HCT116 (cell line): ENCODE data around the gene AHI1. TPM values are rescaled to one million over a fixed set of nuclear protein-coding genes. Genes with fewer than 3 reads are reported as not detected.

Source experiments
- ATAC-seq: fragments of 200-7000 bp; cut with Tn5 transposase; 2 replicates; pipeline ENCODE4 v1.9.1; 2020; ENCODE audit warnings: mild to moderate bottlenecking, moderate library complexity
- BruUV-seq: library from RNA; stranded (reverse); fragments of 400-500 nt; replicated peaks from 2 replicates; lab custom pipeline; 2021; lab: Mats Ljungman, UMichigan
- CTCF ChIA-PET: fragments of 300-600 bp; sonication (Branson Sonifier 250); formaldehyde crosslinking; loops from one replicate; lab custom pipeline; 2021; ENCODE audit warnings: antibody characterized with exemption; lab: Charles Lee
- POLR2A ChIA-PET: fragments of 300-600, 350-600 bp; sonication (Branson Sonifier 250); formaldehyde crosslinking; loops from one replicate; lab custom pipeline; 2021; ENCODE audit warnings: antibody characterized with exemption; lab: Charles Lee
- RAD21 ChIA-PET, 2 experiments: fragments of 300-600 bp; sonication (Branson Sonifier 250); formaldehyde crosslinking; loops; one replicate each; lab custom pipeline; 2023; ENCODE audit warnings: low total read pairs in 2 of 2; ENCODE audit not compliant: uncharacterized antibody in 2 of 2, unreplicated experiment in 2 of 2, low non-redundant PET in 1 of 2; lab: Charles Lee
- DNase-seq: peaks from one replicate; pipeline ENCODE4 v3.0.0-alpha.2; 2010; ENCODE audit warnings: low read depth, low spot score
- H2AFZ ChIP-seq: fragments of 200-600 bp; shearing (Covaris generic), sonication (generic); 2 replicates; pipeline ENCODE4 v1.6.1; 2017; ENCODE audit warnings: low read depth, mixed run types, mixed read lengths, antibody characterized with exemption, low read length; ENCODE audit not compliant: poor library complexity, severe bottlenecking
- H3K27ac ChIP-seq: 2 replicates; pipeline ENCODE4 v1.5.1; 2012; ENCODE audit warnings: low read depth, low read length
- H3K27me3 ChIP-seq: fragments of 200-600 bp; sonication (generic); 2 replicates; pipeline ENCODE4 v1.6.1; 2016; ENCODE audit warnings: mixed run types, low read length, mixed read lengths; ENCODE audit not compliant: insufficient read depth
- H3K36me3 ChIP-seq, 2 experiments: fragments of 200-500 bp in 1 of 2; fragments of 200-600 bp in 1 of 2; sonication (Bioruptor generic) in 1 of 2; sonication (generic) in 1 of 2; 2 replicates each; pipeline versions ENCODE4 v1.5.1 to v1.6.1; 2014 to 2016; ENCODE audit warnings: low read length in 2 of 2, inconsistent platforms in 1 of 2, mixed read lengths in 1 of 2, mixed run types in 1 of 2; ENCODE audit not compliant: insufficient read depth in 2 of 2, control insufficient read depth in 1 of 2
- H3K4me1 ChIP-seq, 2 experiments: fragments of 200-600 bp in 1 of 2; sonication (generic) in 1 of 2; 2 replicates each; pipeline versions ENCODE4 v1.5.1 to v1.6.1; 2012 to 2017; ENCODE audit warnings: low read length in 2 of 2, inconsistent platforms in 1 of 2, mild to moderate bottlenecking in 1 of 2, mixed read lengths in 1 of 2, mixed run types in 1 of 2, moderate library complexity in 1 of 2; ENCODE audit not compliant: insufficient read depth in 2 of 2, control insufficient read depth in 1 of 2
- H3K4me2 ChIP-seq: fragments of 200-600 bp; sonication (generic); 2 replicates; pipeline ENCODE4 v1.6.1; 2017; ENCODE audit warnings: mixed run types, low read length, mixed read lengths
- H3K4me3 ChIP-seq, 2 experiments: fragments of 200-600 bp in 1 of 2; sonication (generic) in 1 of 2; replicated peaks in 1 of 2; 2 replicates each; pipeline ENCODE4 v1.5.1; 2011 to 2016; ENCODE audit warnings: low read length in 2 of 2, control low read depth in 1 of 2, low read depth in 1 of 2, mild to moderate bottlenecking in 1 of 2, mixed read lengths in 1 of 2, mixed run types in 1 of 2
- H3K79me2 ChIP-seq: fragments of 200-600 bp; sonication (generic); 2 replicates; pipeline ENCODE4 v1.6.1; 2017; ENCODE audit warnings: mild to moderate bottlenecking, mixed run types, low read length, moderate library complexity, mixed read lengths; ENCODE audit not compliant: insufficient read depth
- H3K9ac ChIP-seq: fragments of 200-600 bp; sonication (generic); 2 replicates; pipeline ENCODE4 v1.6.1; 2016; ENCODE audit warnings: low read length, mixed read lengths
- H3K9me2 ChIP-seq: fragments of 200-600 bp; sonication (generic), shearing (Covaris generic); 2 replicates; pipeline ENCODE4 v1.6.1; 2017; ENCODE audit warnings: mixed run types, mild to moderate bottlenecking, moderate library complexity; ENCODE audit not compliant: insufficient read depth
- H3K9me3 ChIP-seq, 2 experiments: fragments of 200-500 bp in 1 of 2; fragments of 200-600 bp in 1 of 2; sonication (Bioruptor generic) in 1 of 2; sonication (generic) in 1 of 2; 2 replicates each; pipeline ENCODE4 v1.6.1; 2014 to 2017; ENCODE audit warnings: low read length in 2 of 2, mixed read lengths in 2 of 2, inconsistent platforms in 1 of 2, low read depth in 1 of 2, mild to moderate bottlenecking in 1 of 2, mixed run types in 1 of 2, moderate library complexity in 1 of 2; ENCODE audit not compliant: control insufficient read depth in 1 of 2, insufficient read depth in 1 of 2
- H4K20me1 ChIP-seq: fragments of 200-600 bp; sonication (generic), shearing (Covaris generic); 2 replicates; pipeline ENCODE4 v1.6.1; 2017; ENCODE audit warnings: mixed run types, mild to moderate bottlenecking, moderate library complexity; ENCODE audit not compliant: insufficient read depth
- CTCF ChIP-seq, 3 experiments: fragments of 200-600 bp in 1 of 3; sonication (generic) in 1 of 3; IDR thresholded peaks in 2 of 3; conservative IDR thresholded peaks in 1 of 3; 2 replicates each; pipeline ENCODE4 v1.5.1; 2012 to 2017; ENCODE audit warnings: low read depth in 2 of 3, low read length in 2 of 3, antibody characterized with exemption in 1 of 3, borderline replicate concordance in 1 of 3, control low read depth in 1 of 3, mild to moderate bottlenecking in 1 of 3, mixed read lengths in 1 of 3, mixed run types in 1 of 3, moderate library complexity in 1 of 3; ENCODE audit not compliant: insufficient read depth in 1 of 3
- EGR1 ChIP-seq: IDR thresholded peaks from 2 replicates; pipeline ENCODE4 v1.6.1; 2012; ENCODE audit warnings: low read depth
- FOSL1 ChIP-seq: IDR thresholded peaks from 2 replicates; pipeline ENCODE4 v1.6.1; 2012; ENCODE audit warnings: low read depth
- SIN3A ChIP-seq: IDR thresholded peaks from 2 replicates; pipeline ENCODE4 v1.6.1; 2012; ENCODE audit warnings: low read depth
- SP1 ChIP-seq: IDR thresholded peaks from 2 replicates; pipeline ENCODE4 v1.6.1; 2012; ENCODE audit warnings: low read depth
- SRF ChIP-seq: IDR thresholded peaks from 2 replicates; pipeline ENCODE4 v1.6.1; 2012; ENCODE audit warnings: low read depth
- YY1 ChIP-seq: IDR thresholded peaks from 2 replicates; pipeline ENCODE4 v1.6.1; 2011; ENCODE audit warnings: low read length, low read depth, moderate library complexity, mild to moderate bottlenecking; ENCODE audit not compliant: insufficient replicate concordance; ENCODE audit errors: extremely low read depth
- ZBTB33 ChIP-seq: IDR thresholded peaks from 2 replicates; pipeline ENCODE4 v1.6.1; 2011; ENCODE audit warnings: mild to moderate bottlenecking, low read length, moderate library complexity; ENCODE audit not compliant: insufficient replicate concordance; ENCODE audit errors: extremely low read depth
- intact Hi-C: fragments of 100-400 bp; cut with micrococcal nuclease; formaldehyde crosslinking; loops from 2 replicates; pipeline ENCODE4 v1.10.0; 2022
- total RNA-seq: library from RNA; stranded (reverse); gene quantifications from one replicate; pipeline ENCODE4 v1.2.1, GENCODE V29; 2021; ENCODE audit not compliant: unreplicated experiment

AHI1 gene
- total RNA-seq, 1 experiment from 2014 or later = 29.6 TPM

- intact Hi-C loops = no loop called here
- CTCF ChIA-PET = no interaction called here
- H3K36me3 ChIP-seq = no peaks in the 10 kb centered on the region
- no peak overlapping the region for H3K4me2 ChIP-seq
- H3K27me3 ChIP-seq = no peaks in the 10 kb centered on the region
- H3K27ac ChIP-seq = no peak overlapping the region
- DNase-seq (no peak), ATAC-seq (no peak)
- no peak for TF ChIP-seq EGR1
- TF ChIP-seq SRF = no peak
- no peak for TF ChIP-seq SP1
- TF ChIP-seq SIN3A = no peak
- TF ChIP-seq ZBTB33 = no peak
- no peak for TF ChIP-seq FOSL1
- no peak for TF ChIP-seq YY1
- TF ChIP-seq CTCF (IDR thresholded peaks at IDR 0.05 in 2 of 3, conservative IDR thresholded peaks at IDR 0.05 in 1 of 3; ENCODE audit: borderline replicate concordance in 1 of 3, insufficient read depth in 1 of 3, low read depth in 2 of 3, low read length in 2 of 3) = no peak
- no peak overlapping the region for H2AFZ ChIP-seq
- H3K4me3 ChIP-seq = no peak overlapping the region
- H3K9me3 ChIP-seq = no peaks in the 10 kb centered on the region
- no peak overlapping the region for H3K9ac ChIP-seq
- RAD21 ChIA-PET = no interaction called here
- H4K20me1 ChIP-seq = no peaks in the 10 kb centered on the region
- POLR2A ChIA-PET = no interaction called here
- no peaks in the 10 kb centered on the region for H3K79me2 ChIP-seq
- H3K9me2 ChIP-seq = no peaks in the 10 kb centered on the region
- BruUV-seq = no TSS peak
- peaks cover 11 to 13% of the 10 kb centered on the region in 2 experiments for H3K4me1 ChIP-seq
These were observed 207.7 kb downstream of the AHI1 start for GRCh38 chr6:135289816-135290215.
